H9 (cell line): ENCODE data around the gene ARHGEF38. TPM values are rescaled to one million over a fixed set of nuclear protein-coding genes. Genes with fewer than 3 reads are reported as not detected.

ENCODE experiments used
- DNase-seq: peaks from one replicate; pipeline ENCODE4 v3.0.0-alpha.2; 2017
- H2AFZ ChIP-seq: one replicate; pipeline ENCODE4 v1.6.1; 2013; ENCODE audit warnings: mild to moderate bottlenecking, low read length, control low read depth, moderate library complexity
- H2AK5ac ChIP-seq: 2 replicates; pipeline ENCODE4 v1.6.1; 2013; ENCODE audit warnings: low read length, control low read depth, mixed read lengths; ENCODE audit not compliant: insufficient read length
- H2BK120ac ChIP-seq: one replicate; pipeline ENCODE4 v1.6.1; 2013; ENCODE audit warnings: low read depth, mild to moderate bottlenecking, low read length, control low read depth, inconsistent platforms; ENCODE audit not compliant: poor library complexity, severe bottlenecking
- H2BK12ac ChIP-seq: 2 replicates; pipeline ENCODE4 v1.6.1; 2013; ENCODE audit warnings: low read length, control low read depth, mixed read lengths, low read depth; ENCODE audit not compliant: insufficient read length
- H2BK15ac ChIP-seq: 2 replicates; pipeline ENCODE4 v1.6.1; 2013; ENCODE audit warnings: low read depth, low read length, control low read depth
- H2BK20ac ChIP-seq: one replicate; pipeline ENCODE4 v1.6.1; 2013; ENCODE audit warnings: low read depth, mild to moderate bottlenecking, low read length, control low read depth, inconsistent platforms; ENCODE audit not compliant: poor library complexity, severe bottlenecking
- H2BK5ac ChIP-seq: 2 replicates; pipeline ENCODE4 v1.6.1; 2013; ENCODE audit warnings: low read length, control low read depth, mixed read lengths; ENCODE audit not compliant: insufficient read length
- H3K14ac ChIP-seq: 2 replicates; pipeline ENCODE4 v1.6.1; 2013; ENCODE audit warnings: low read length, control low read depth; ENCODE audit not compliant: insufficient read depth
- H3K18ac ChIP-seq: 2 replicates; pipeline ENCODE4 v1.6.1; 2013; ENCODE audit warnings: low read depth, mild to moderate bottlenecking, mixed read lengths, low read length, control low read depth; ENCODE audit not compliant: insufficient read length
- H3K23ac ChIP-seq: 2 replicates; pipeline ENCODE4 v1.6.1; 2013; ENCODE audit warnings: low read length, control low read depth, mixed read lengths, low read depth; ENCODE audit not compliant: insufficient read length
- H3K23me2 ChIP-seq: 2 replicates; pipeline ENCODE4 v1.6.1; 2013; ENCODE audit warnings: low read depth, mild to moderate bottlenecking, mixed read lengths, low read length, control low read depth; ENCODE audit not compliant: insufficient read length, poor library complexity, severe bottlenecking
- H3K27ac ChIP-seq: 2 replicates; pipeline ENCODE4 v1.5.1; 2013; ENCODE audit warnings: low read length, control low read depth, mixed read lengths, low read depth; ENCODE audit not compliant: insufficient read length
- H3K27me3 ChIP-seq: 2 replicates; pipeline ENCODE4 v1.6.1; 2013; ENCODE audit warnings: low read length, control low read depth, inconsistent platforms; ENCODE audit not compliant: insufficient read depth
- H3K4ac ChIP-seq: 2 replicates; pipeline ENCODE4 v1.6.1; 2013; ENCODE audit warnings: low read depth, mild to moderate bottlenecking, control low read depth, inconsistent platforms, low read length, moderate library complexity
- H3K4me1 ChIP-seq: 2 replicates; pipeline ENCODE4 v1.6.1; 2013; ENCODE audit warnings: low read length, control low read depth, inconsistent platforms; ENCODE audit not compliant: insufficient read depth
- H3K4me2 ChIP-seq: 2 replicates; pipeline ENCODE4 v1.6.1; 2013; ENCODE audit warnings: low read length, control low read depth, mixed read lengths; ENCODE audit not compliant: insufficient read length, insufficient read depth
- H3K56ac ChIP-seq: 2 replicates; pipeline ENCODE4 v1.6.1; 2013; ENCODE audit warnings: low read depth, mild to moderate bottlenecking, mixed read lengths, low read length, control low read depth; ENCODE audit not compliant: insufficient read length
- H3K79me1 ChIP-seq: 2 replicates; pipeline ENCODE4 v1.6.1; 2013; ENCODE audit warnings: low read depth, mild to moderate bottlenecking, moderate library complexity, low read length, control low read depth, inconsistent platforms; ENCODE audit not compliant: insufficient read depth, poor library complexity, severe bottlenecking
- H3K79me2 ChIP-seq: 2 replicates; pipeline ENCODE4 v1.6.1; 2013; ENCODE audit warnings: low read length, control low read depth, inconsistent platforms; ENCODE audit not compliant: insufficient read depth
- H3K9ac ChIP-seq: 2 replicates; pipeline ENCODE4 v1.6.1; 2013; ENCODE audit warnings: low read length, control low read depth, mixed read lengths; ENCODE audit not compliant: insufficient read length; ENCODE audit errors: extremely low read depth
- H3K9me3 ChIP-seq: one replicate; pipeline ENCODE4 v1.6.1; 2013; ENCODE audit warnings: low read depth, low read length, inconsistent platforms; ENCODE audit not compliant: control insufficient read depth
- H3T11ph ChIP-seq: one replicate; pipeline ENCODE4 v1.6.1; 2013; ENCODE audit warnings: mild to moderate bottlenecking, low read length, control low read depth, inconsistent platforms
- H4K20me1 ChIP-seq: one replicate; pipeline ENCODE4 v1.6.1; 2013; ENCODE audit not compliant: control insufficient read depth, insufficient read length, insufficient read depth
- H4K5ac ChIP-seq: 2 replicates; pipeline ENCODE4 v1.6.1; 2013; ENCODE audit warnings: low read depth, mild to moderate bottlenecking, mixed read lengths, low read length, control low read depth; ENCODE audit not compliant: insufficient read length
- H4K8ac ChIP-seq: replicated peaks from 2 replicates; pipeline ENCODE4 v1.6.1; 2013; ENCODE audit warnings: low read length, control low read depth, mixed read lengths, low read depth; ENCODE audit not compliant: insufficient read length
- H4K91ac ChIP-seq: 2 replicates; pipeline ENCODE4 v1.6.1; 2013; ENCODE audit warnings: low read depth, mild to moderate bottlenecking, moderate library complexity, mixed read lengths, low read length, control low read depth; ENCODE audit not compliant: insufficient read length
- H3K27ac Mint-ChIP-seq, 3 experiments: 2 replicates in 2 of 3; 3 replicates in 1 of 3; pipeline ENCODE4 v1.8.0; 2020 to 2021; ENCODE audit warnings: mixed read lengths in 3 of 3, mild to moderate bottlenecking in 1 of 3, moderate library complexity in 1 of 3
- H3K27me3 Mint-ChIP-seq: 2 replicates; pipeline ENCODE4 v1.8.0; 2021; ENCODE audit warnings: low read depth, mild to moderate bottlenecking, moderate library complexity, mixed read lengths
- H3K36me3 Mint-ChIP-seq, 3 experiments: 2 replicates in 2 of 3; 3 replicates in 1 of 3; pipeline ENCODE4 v1.8.0; 2020 to 2021; ENCODE audit warnings: low read depth in 3 of 3, mixed read lengths in 3 of 3; ENCODE audit not compliant: insufficient read depth in 1 of 3
- H3K4me1 Mint-ChIP-seq, 2 experiments: 2 replicates each; pipeline ENCODE4 v1.8.0; 2020; ENCODE audit warnings: mixed read lengths in 2 of 2
- H3K4me3 Mint-ChIP-seq, 2 experiments: 2 replicates in 1 of 2; 3 replicates in 1 of 2; pipeline ENCODE4 v1.8.0; 2020 to 2021; ENCODE audit warnings: mild to moderate bottlenecking in 2 of 2, mixed read lengths in 2 of 2, moderate library complexity in 1 of 2
- H3K9me3 Mint-ChIP-seq, 2 experiments: 2 replicates in 1 of 2; 3 replicates in 1 of 2; pipeline ENCODE4 v1.8.0; 2020; ENCODE audit warnings: mild to moderate bottlenecking in 2 of 2, mixed read lengths in 2 of 2, moderate library complexity in 1 of 2
- CTCF ChIP-seq: fragments of 200-600 bp; sonication (generic); conservative IDR thresholded peaks from 3 replicates; pipeline ENCODE4 v1.8.0; 2021; ENCODE audit warnings: antibody characterized with exemption, mild to moderate bottlenecking
- total RNA-seq: library from RNA; stranded (reverse); gene quantifications from 2 replicates; pipeline ENCODE4 v1.2.1, GENCODE V29; 2021

ARHGEF38 gene
- total RNA-seq, 1 experiment from 2014 or later = not detected

- Mint-ChIP-seq H3K4me3 (no peak overlapping the region), H3K4me1 (no peaks in the 10 kb centered on the region), H3K9me3 (no peaks in the 10 kb centered on the region), H3K27me3 (peaks cover 97% of the 10 kb centered on the region), H3K36me3 (no peaks in the 10 kb centered on the region), H3K27ac (no peak overlapping the region)
- no peak overlapping the region for H2BK12ac ChIP-seq
- H3K9ac ChIP-seq = no peak overlapping the region
- no peak overlapping the region for H2BK120ac ChIP-seq
- no peak overlapping the region for H4K91ac ChIP-seq
- no peak overlapping the region for H3K4me2 ChIP-seq
- H2AFZ ChIP-seq = no peak overlapping the region
- no peak overlapping the region for H2BK15ac ChIP-seq
- no peak overlapping the region for H2BK5ac ChIP-seq
- no peak overlapping the region for H3T11ph ChIP-seq
- no peak overlapping the region for H3K4ac ChIP-seq
- H3K79me2 ChIP-seq = no peaks in the 10 kb centered on the region
- no peak overlapping the region for H3K14ac ChIP-seq
- no peaks in the 10 kb centered on the region for H4K20me1 ChIP-seq
- H2BK20ac ChIP-seq = no peak overlapping the region
- H3K18ac ChIP-seq = no peak overlapping the region
- H3K27ac ChIP-seq = no peak overlapping the region
- no peak overlapping the region for H2AK5ac ChIP-seq
- no peak overlapping the region for H4K5ac ChIP-seq
- peaks cover 9% of the 10 kb centered on the region for H3K27me3 ChIP-seq
- H3K23me2 ChIP-seq = no peaks in the 10 kb centered on the region
- no peak for DNase-seq
- no peak overlapping the region for H4K8ac ChIP-seq
- TF ChIP-seq CTCF = no peak
- H3K56ac ChIP-seq = no peak overlapping the region
- H3K4me1 ChIP-seq = no peaks in the 10 kb centered on the region
- H3K9me3 ChIP-seq = no peaks in the 10 kb centered on the region
- H3K23ac ChIP-seq = no peak overlapping the region
- H3K79me1 ChIP-seq = no peaks in the 10 kb centered on the region
These were observed 6.3 kb upstream of the ARHGEF38 start for GRCh38 chr4:105546086-105546485.
